HL-60 (cell line): ENCODE results near the gene MOCS1.

ENCODE experiments used
- CTCF ChIP-seq: IDR thresholded peaks from one replicate; pipeline ENCODE4 v1.5.1; 2011; ENCODE audit warnings: low read length, control low read depth, inconsistent platforms; ENCODE audit not compliant: insufficient read depth
- POLR2AphosphoS5 ChIP-seq: IDR thresholded peaks from 2 replicates; pipeline ENCODE4 v1.6.1; 2012; ENCODE audit warnings: low read depth
- REST ChIP-seq: IDR thresholded peaks from 2 replicates; pipeline ENCODE4 v1.6.1; 2012; ENCODE audit warnings: low read depth; ENCODE audit not compliant: insufficient replicate concordance

GRCh38 chr6:39978240-39978639 lies 44.0 kb upstream of the MOCS1 start:
- TF ChIP-seq CTCF (no peak), POLR2AphosphoS5 (no peak), REST (no peak)
